Stimulated activated CD4-positive, alpha-beta T cell treated with anti-CD3 and anti-CD28 coated beads, Interleukin-12 subunit alpha, Interleukin-12 subunit beta, amount 100 ng/mL, for 24 hours (primary cell): ENCODE measurements around the gene CYTIP.

Experiments
- DNase-seq, 2 experiments: peaks; one replicate each; pipeline ENCODE4 v3.0.0-alpha.2; 2020; ENCODE audit warnings: low read depth in 2 of 2

Gene CYTIP

GRCh38 chr2:157463002-157463401 is 19.1 kb upstream of the CYTIP start:
- DNase-seq: no peak

GRCh38 chr2:157460897-157461296 is 17.0 kb upstream of the CYTIP start:
- DNase-seq: no peak

- no peak for DNase-seq
These were observed 16.5 kb upstream of the CYTIP start for GRCh38 chr2:157460384-157460837.

- no peak for DNase-seq
These were observed 15.6 kb upstream of the CYTIP start for GRCh38 chr2:157459486-157459885.

GRCh38 chr2:157447741-157448140 is 3.9 kb upstream of the CYTIP start:
- DNase-seq: no peak

- DNase-seq: no peak
These were observed 3.1 kb upstream of the CYTIP start for GRCh38 chr2:157447031-157447430.

GRCh38 chr2:157444641-157445040 is 752 bp upstream of the CYTIP start:
- DNase-seq: no peak

GRCh38 chr2:157443090-157443489 is 799 bp downstream of the CYTIP start:
- no peak for DNase-seq

GRCh38 chr2:157442636-157443035 is 1.3 kb downstream of the CYTIP start:
- DNase-seq: no peak

- DNase-seq: no peak
These were observed 1.7 kb downstream of the CYTIP start for GRCh38 chr2:157442191-157442590.

- no peak for DNase-seq
These were observed 2.8 kb downstream of the CYTIP start for GRCh38 chr2:157441072-157441454.

- no peak for DNase-seq
These were observed 3.4 kb downstream of the CYTIP start for GRCh38 chr2:157440404-157441071.

GRCh38 chr2:157439824-157440186 is 4.1 kb downstream of the CYTIP start:
- no peak for DNase-seq

- DNase-seq: no peak
These were observed 4.7 kb downstream of the CYTIP start for GRCh38 chr2:157438863-157439823.

GRCh38 chr2:157433394-157433793 is 10.5 kb downstream of the CYTIP start:
- no peak for DNase-seq

GRCh38 chr2:157432475-157433106 is 11.3 kb downstream of the CYTIP start:
- no peak for DNase-seq

GRCh38 chr2:157431176-157431575 is 12.7 kb downstream of the CYTIP start:
- DNase-seq: no peak

GRCh38 chr2:157428500-157429175 is 15.3 kb downstream of the CYTIP start:
- no peak for DNase-seq

- DNase-seq: no peak
These were observed 16.0 kb downstream of the CYTIP start for GRCh38 chr2:157427922-157428303.

GRCh38 chr2:157427003-157427921 is 16.6 kb downstream of the CYTIP start:
- no peak for DNase-seq

- no peak for DNase-seq
These were observed 17.4 kb downstream of the CYTIP start for GRCh38 chr2:157426477-157426994.
